GM21390 (cell line): ENCODE measurements around the gene DECR2.
A peak's percentile ranks its signal among the peaks of the same experiment; 100 is the strongest.
"Not testable (repeated sequence)": the region's sequence is repeated elsewhere in the genome, so short reads cannot be mapped to it uniquely, and the experiment has no call there.

ENCODE experiments used
- ATAC-seq: cut with Tn5 transposase; IDR thresholded peaks from one replicate; pipeline ENCODE4 v1.9.1; 2021; ENCODE audit not compliant: unreplicated experiment

DECR2 gene

GRCh38 chr16:399340-400019 lies 2.2 kb upstream of the DECR2 start:
- no peak for ATAC-seq

- no peak for ATAC-seq
These were observed 1.6 kb upstream of the DECR2 start for GRCh38 chr16:400061-400591.

- ATAC-seq, result no peak
These were observed 3.3 kb downstream of the DECR2 start for GRCh38 chr16:404971-405486.

DNA sequence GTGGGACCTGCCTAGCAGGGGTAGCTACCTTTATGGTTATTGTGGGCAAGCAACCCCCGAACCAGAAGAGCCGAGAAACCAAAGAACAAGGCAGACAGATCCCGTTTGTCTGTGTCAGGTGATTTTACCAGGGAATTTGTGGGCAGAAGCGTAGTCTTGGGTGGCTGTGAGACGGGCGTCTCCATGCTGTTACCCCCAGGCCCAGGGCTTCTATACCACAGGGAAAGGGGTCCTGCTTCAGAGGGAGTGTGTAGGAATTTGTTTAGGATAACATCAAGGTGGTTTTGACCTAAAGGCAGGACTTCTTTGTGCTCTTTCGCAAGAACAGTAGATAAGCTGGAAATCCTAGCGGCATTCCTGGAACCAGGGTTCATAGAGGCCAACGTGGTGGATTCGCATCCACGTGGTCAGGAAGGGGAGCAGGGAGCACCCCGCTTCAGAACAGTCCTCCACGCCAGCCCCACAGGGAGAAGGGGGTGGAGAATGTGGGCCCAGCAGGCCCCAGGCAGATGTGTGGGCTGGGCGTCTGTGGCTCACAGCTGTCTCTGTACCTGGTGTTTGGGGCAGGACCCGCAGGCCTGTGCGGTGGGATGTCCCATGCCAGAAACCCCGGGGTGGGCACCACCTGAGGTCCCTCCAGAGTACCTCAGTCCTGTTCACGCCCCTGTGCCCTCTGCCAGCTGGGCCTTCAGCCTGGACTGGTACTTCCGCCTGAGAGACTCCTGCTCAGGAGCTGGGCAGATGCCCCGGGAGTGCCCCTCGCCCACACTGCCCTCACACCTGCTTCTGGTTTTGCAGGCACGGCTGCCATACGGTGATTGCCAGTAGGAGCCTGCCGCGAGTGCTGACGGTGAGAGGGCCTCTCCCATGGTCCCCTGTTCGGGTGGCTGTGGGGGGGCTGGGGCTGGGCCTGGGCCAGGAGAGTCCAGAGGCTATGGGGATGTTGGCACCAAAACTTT lies 4.1 kb downstream of the DECR2 start:
- ATAC-seq, result no peak

- no peak for ATAC-seq
These were observed 5.6 kb downstream of the DECR2 start for GRCh38 chr16:407253-407652.

- ATAC-seq, result no peak
These were observed 9.0 kb downstream of the DECR2 start for GRCh38 chr16:410516-411178.

DNA sequence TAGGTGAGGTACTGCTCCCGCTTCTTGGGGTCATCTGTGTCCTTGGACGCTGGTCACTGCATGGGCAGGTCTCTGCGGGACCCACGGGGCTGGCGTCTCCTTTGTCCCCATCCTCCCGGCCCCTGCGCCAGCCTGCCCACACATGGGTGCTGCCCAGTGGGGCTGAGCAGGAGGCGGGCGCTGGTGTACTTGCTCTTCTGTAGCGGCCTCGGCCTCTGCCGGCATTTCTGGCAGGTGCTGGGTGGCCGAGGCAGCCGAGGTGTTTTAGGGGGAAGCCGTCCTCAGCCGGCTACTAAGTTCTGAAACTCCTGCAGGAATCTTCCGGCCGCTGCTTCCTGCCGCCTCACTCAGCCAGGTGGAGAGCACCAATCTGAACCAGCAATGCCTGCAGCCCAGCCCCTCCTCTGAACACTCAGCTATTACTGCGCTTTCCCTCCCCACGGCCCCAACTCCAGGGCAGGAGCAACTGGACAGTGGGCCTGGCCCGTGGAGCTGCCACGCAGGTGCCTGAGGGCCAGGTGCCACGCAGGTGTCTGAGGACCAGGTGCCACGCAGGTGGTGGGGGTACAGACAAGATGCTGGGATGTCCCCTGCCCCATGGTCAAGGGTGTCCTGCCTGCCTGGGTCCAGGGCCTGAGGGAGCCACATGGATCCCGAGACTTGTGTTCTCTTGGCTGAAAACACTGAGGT lies 10.0 kb downstream of the DECR2 start:
- no peak for ATAC-seq

GRCh38 chr16:414395-415169 lies 12.9 kb downstream of the DECR2 start:
- no peak for ATAC-seq

DNA sequence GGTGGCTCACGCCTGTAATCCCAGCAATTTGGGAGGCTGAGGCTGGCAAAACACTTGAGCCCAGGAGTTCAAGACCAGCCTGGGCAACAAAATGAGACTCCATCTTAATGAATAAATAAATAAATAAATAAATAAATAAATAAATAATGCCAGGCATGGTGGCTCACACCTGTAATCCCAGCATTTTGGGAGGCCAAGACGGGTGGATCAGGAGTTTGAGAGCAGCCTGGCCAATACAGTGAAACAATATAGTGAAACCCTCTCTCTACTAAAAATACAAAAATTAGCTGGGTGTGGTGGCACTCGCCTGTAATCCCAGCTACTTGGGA lies 13.4 kb downstream of the DECR2 start:
- not testable (repeated sequence) for ATAC-seq

DNA sequence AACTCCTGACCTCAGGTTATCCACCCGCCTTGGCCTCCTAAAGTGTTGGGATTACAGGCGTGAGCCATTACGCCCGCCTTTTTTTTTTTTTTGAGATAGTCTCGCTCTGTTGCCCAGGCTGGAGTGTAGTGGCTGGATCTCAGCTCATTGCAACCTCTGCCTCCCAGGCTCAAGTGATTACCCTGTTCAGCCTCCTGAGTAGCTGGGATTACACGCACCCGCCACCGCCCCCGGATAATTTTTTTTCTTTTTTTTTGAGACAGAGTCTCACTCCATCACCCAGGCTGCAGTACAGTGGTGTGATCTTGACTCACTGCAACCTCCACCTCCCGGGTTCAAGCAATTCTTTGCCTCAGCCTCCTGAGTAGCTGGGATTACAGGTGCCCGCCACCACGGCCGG lies 20.5 kb downstream of the DECR2 start:
- ATAC-seq, result not testable (repeated sequence)

- ATAC-seq, result no peak
These were observed 22.4 kb downstream of the DECR2 start for GRCh38 chr16:424033-424622.

DNA sequence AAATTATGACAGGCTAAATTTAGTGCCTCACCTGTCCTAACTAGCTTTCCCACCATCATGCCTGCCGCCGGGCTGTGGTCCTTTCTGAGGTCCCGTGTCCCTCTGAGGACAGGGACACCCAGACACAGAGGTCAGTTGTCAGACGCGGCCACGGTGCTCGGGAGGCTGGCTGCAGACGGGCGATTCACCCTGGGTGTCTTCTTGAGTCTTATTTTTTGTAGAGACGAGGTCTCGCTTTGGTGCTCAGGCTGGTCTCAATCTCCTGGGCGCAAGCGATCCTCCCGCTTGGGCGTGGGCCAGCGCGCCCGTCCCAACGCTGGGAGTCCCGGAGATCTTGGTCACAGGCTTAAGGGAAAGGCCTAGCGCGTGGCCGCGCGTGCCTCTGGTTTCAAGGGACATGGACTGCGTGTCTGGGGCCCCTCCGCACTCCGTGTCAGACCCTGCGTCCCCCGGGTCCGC lies 23.0 kb downstream of the DECR2 start:
- no peak for ATAC-seq

DNA sequence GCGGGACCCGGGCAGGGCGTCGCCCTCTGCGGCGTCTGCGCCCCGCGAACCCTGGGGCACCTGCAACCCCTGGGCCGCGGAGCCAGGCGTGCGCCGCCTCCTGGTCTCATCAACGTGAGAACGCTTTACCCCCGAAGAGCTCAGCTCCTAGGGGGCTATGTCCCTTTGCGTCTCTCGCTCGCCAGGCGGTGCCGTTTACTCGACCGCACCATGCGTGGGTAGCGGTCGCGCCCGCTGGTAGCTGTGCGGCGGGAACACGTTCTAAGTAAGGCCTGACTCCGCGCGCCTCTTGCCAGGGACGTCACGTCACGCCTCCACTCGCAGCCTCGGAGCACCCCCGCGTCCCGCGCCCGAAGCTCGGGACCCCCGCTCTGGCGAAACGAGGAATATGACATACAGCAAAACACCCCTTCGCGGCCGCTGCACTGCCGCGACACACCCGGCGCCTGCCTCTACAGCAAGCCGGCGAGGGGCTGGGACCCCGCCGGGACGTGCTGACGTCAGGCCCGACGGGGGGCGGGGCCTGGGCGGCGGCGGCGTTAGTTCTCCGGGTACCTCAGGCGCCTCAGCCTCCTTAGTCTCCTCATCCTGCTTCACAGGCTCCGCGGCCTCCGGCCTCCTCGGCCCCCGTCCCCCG lies 23.5 kb downstream of the DECR2 start, which contains the start of gene RAB11FIP3:
TSS of gene RAB11FIP3 (plus strand) at position 568 of the 637 bp plus-strand sequence. CDS start 358 bp downstream, outside the sequence.
- peak; percentile 86 for ATAC-seq

GRCh38 chr16:425740-426114 lies 24.0 kb downstream of the DECR2 start:
- peak; percentile 45 for ATAC-seq

GRCh38 chr16:426115-426905 lies 24.6 kb downstream of the DECR2 start:
- ATAC-seq, result no peak

DNA sequence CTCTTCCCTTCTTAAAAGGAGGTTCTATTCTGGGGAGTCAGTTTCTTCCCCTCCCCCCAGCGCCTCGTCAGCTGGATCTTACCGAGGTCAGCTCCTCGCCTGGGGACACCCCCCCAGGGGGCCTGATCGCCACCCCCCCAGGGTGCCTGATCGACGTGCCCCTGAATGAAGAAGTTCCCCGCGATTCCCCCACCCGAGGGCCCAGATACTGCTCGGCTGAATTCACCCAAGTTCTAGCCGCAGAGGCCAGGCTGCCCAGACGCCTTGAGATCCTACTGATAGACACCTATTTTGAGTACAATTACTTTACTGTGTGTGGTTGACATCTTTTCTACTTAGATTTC lies 25.2 kb downstream of the DECR2 start:
- no peak for ATAC-seq

- no peak for ATAC-seq
These were observed 25.6 kb downstream of the DECR2 start for GRCh38 chr16:427250-427649.

DNA sequence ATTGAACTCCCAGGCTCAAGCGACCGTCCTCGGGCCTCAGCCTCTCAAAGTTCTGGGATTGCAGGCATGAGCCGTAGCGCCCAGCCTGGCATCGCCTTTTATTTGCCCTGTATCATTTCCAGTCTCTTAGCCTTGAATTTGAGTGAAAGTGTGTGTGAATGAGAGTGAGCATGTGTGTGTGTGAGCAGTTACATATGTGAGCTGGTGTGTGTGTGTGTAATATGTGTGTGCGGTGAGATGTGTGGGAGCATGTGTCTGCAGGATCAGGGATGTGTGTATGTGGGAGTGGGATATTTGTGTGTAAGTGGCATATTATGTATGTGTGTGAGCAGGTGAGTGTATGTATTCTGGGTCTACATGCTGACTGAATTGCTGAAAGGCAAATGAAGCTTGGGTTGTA lies 29.2 kb downstream of the DECR2 start:
- ATAC-seq, result no peak
